Activated CD8-positive, alpha-beta T cell treated with anti-CD3 and anti-CD28 coated beads for 36 hours (primary cell): ENCODE results near the gene ABHD2. TPM values are rescaled to one million over a fixed set of nuclear protein-coding genes. Genes with fewer than 3 reads are reported as not detected.
A peak's percentile ranks its signal among the peaks of the same experiment; 100 is the strongest.

Experiments
- ATAC-seq: fragments of 200-7000 bp; cut with Tn5 transposase; one replicate; pipeline ENCODE4 v1.10.0; 2021; ENCODE audit warnings: mild to moderate bottlenecking, moderate library complexity
- CTCF ChIA-PET: fragments of 350-600 bp; sonication (Branson Sonifier 250); formaldehyde crosslinking; loops from one replicate; lab custom pipeline; 2021; ENCODE audit warnings: antibody characterized with exemption; lab: Charles Lee
- POLR2A ChIA-PET: fragments of 350-600 bp; sonication (Branson Sonifier 250); formaldehyde crosslinking; loops from one replicate; lab custom pipeline; 2021; ENCODE audit warnings: antibody characterized with exemption; lab: Charles Lee
- DNase-seq: peaks from one replicate; pipeline ENCODE4 v3.0.0-alpha.2; 2020
- H3K27ac Mint-ChIP-seq: one replicate; pipeline ENCODE4 v1.8.0; 2021; ENCODE audit warnings: mild to moderate bottlenecking, mixed read lengths
- H3K27me3 Mint-ChIP-seq: one replicate; pipeline ENCODE4 v1.8.0; 2021; ENCODE audit warnings: mixed read lengths
- H3K36me3 Mint-ChIP-seq: one replicate; pipeline ENCODE4 v1.8.0; 2021; ENCODE audit warnings: low read depth, mixed read lengths
- H3K4me1 Mint-ChIP-seq: one replicate; pipeline ENCODE4 v1.8.0; 2021; ENCODE audit warnings: low read depth, mixed read lengths
- H3K4me3 Mint-ChIP-seq: one replicate; pipeline ENCODE4 v1.8.0; 2021; ENCODE audit warnings: mild to moderate bottlenecking, moderate library complexity, mixed read lengths
- H3K9me3 Mint-ChIP-seq: one replicate; pipeline ENCODE4 v1.8.0; 2021; ENCODE audit warnings: mixed read lengths
- CTCF ChIP-seq: fragments of 200-600 bp; IDR thresholded peaks from one replicate; pipeline ENCODE4 v1.8.0; 2022; ENCODE audit warnings: antibody characterized with exemption, mild to moderate bottlenecking
- intact Hi-C: fragments of 100-400 bp; cut with micrococcal nuclease; formaldehyde crosslinking; loops from one replicate; pipeline ENCODE4 v1.10.0; 2022
- total RNA-seq, 2 experiments: library from RNA; stranded (reverse); gene quantifications; one replicate each; pipeline ENCODE4 v1.2.3, GENCODE V29; 2021

Gene ABHD2
- total RNA-seq, 2 experiments from 2014 or later: 36.8 to 38.9 TPM

GRCh38 chr15:89123181-89123525 lies 34.9 kb downstream of the ABHD2 start:
- DNase-seq (no peak), ATAC-seq (no peak)
- CTCF ChIA-PET: interaction anchor here (0.8 to 13.5 kb wide), 6 partner anchors 7 to 218 kb away, joined by 3 to 102 read pairs (median 6); no protein-coding TSS in a partner anchor
- no peak overlapping the region for H3K27ac Mint-ChIP-seq
- POLR2A ChIA-PET: interaction anchor here (1.0 kb wide), 1 partner anchor 11 kb away, joined by 3 read pairs; no protein-coding TSS in a partner anchor
- no peak for TF ChIP-seq CTCF
- peaks cover 5% of the 10 kb centered on the region for H3K4me1 Mint-ChIP-seq
- H3K27me3 Mint-ChIP-seq: no peaks in the 10 kb centered on the region
- no peak overlapping the region for H3K4me3 Mint-ChIP-seq
- no peaks in the 10 kb centered on the region for H3K9me3 Mint-ChIP-seq
- H3K36me3 Mint-ChIP-seq: peaks cover 14% of the 10 kb centered on the region
- intact Hi-C loops: no loop called here

GRCh38 chr15:89125088-89125826 lies 37.0 kb downstream of the ABHD2 start:
- Mint-ChIP-seq H3K9me3 (no peaks in the 10 kb centered on the region), H3K27me3 (no peaks in the 10 kb centered on the region), H3K27ac (no peak overlapping the region), H3K4me1 (peaks cover 6% of the 10 kb centered on the region), H3K36me3 (peaks cover 14% of the 10 kb centered on the region), H3K4me3 (no peak overlapping the region)
- CTCF ChIA-PET: interaction anchor here (1.2 to 7.3 kb wide), 3 partner anchors 46 to 68 kb away, joined by 4 to 92 read pairs (median 34); no protein-coding TSS in a partner anchor
- DNase-seq: no peak
- no peak for ATAC-seq
- intact Hi-C loops: loop anchor here (5.0 kb wide), 1 partner anchor 33 kb away; no protein-coding TSS in a partner anchor
- POLR2A ChIA-PET: interaction anchor here (1.4 kb wide), 1 partner anchor 34 kb away, joined by 7 read pairs; no protein-coding TSS in a partner anchor
- TF ChIP-seq CTCF: no peak

- ATAC-seq: no peak
- Mint-ChIP-seq H3K4me1 (peaks cover 11% of the 10 kb centered on the region), H3K36me3 (peaks cover 17% of the 10 kb centered on the region), H3K9me3 (no peaks in the 10 kb centered on the region), H3K4me3 (no peak overlapping the region), H3K27ac (no peak overlapping the region), H3K27me3 (no peaks in the 10 kb centered on the region)
- intact Hi-C loops: loop anchor here (5.0 kb wide), 1 partner anchor 34 kb away; no protein-coding TSS in a partner anchor
- ChIA-PET POLR2A (interaction anchor here (1.4 kb wide), 1 partner anchor 35 kb away, joined by 7 read pairs; no protein-coding TSS in a partner anchor), CTCF (interaction anchor here (1.1 to 8.7 kb wide), 3 partner anchors 9 to 81 kb away, joined by 3 to 102 read pairs (median 92); no protein-coding TSS in a partner anchor)
- TF ChIP-seq CTCF: no peak
- DNase-seq: no peak
Observed at GRCh38 chr15:89126009-89126408, 37.8 kb downstream of the ABHD2 start.

GRCh38 chr15:89127054-89127702 lies 38.9 kb downstream of the ABHD2 start:
- no peaks in the 10 kb centered on the region for H3K9me3 Mint-ChIP-seq
- DNase-seq (peak; percentile 30), ATAC-seq (peak; percentile 67)
- H3K27me3 Mint-ChIP-seq: no peaks in the 10 kb centered on the region
- no peak overlapping the region for H3K27ac Mint-ChIP-seq
- ChIA-PET CTCF (interaction anchor here (0.6 to 8.7 kb wide), 11 partner anchors 10 to 222 kb away, joined by 3 to 102 read pairs (median 24); partner anchors contain the start of gene ABHD2), POLR2A (no interaction called here)
- H3K4me1 Mint-ChIP-seq: peaks cover 12% of the 10 kb centered on the region
- no peak overlapping the region for H3K4me3 Mint-ChIP-seq
- TF ChIP-seq CTCF: peak; percentile 7
- intact Hi-C loops: loop anchor here (5.0 kb wide), 1 partner anchor 35 kb away; no protein-coding TSS in a partner anchor
- H3K36me3 Mint-ChIP-seq: peaks cover 18% of the 10 kb centered on the region
